Measurements from ENCODE around the gene KMT2B.
"Not testable (repeated sequence)": the region's sequence is repeated elsewhere in the genome, so short reads cannot be mapped to it uniquely, and the experiment has no call there.

The KMT2B gene

DNA sequence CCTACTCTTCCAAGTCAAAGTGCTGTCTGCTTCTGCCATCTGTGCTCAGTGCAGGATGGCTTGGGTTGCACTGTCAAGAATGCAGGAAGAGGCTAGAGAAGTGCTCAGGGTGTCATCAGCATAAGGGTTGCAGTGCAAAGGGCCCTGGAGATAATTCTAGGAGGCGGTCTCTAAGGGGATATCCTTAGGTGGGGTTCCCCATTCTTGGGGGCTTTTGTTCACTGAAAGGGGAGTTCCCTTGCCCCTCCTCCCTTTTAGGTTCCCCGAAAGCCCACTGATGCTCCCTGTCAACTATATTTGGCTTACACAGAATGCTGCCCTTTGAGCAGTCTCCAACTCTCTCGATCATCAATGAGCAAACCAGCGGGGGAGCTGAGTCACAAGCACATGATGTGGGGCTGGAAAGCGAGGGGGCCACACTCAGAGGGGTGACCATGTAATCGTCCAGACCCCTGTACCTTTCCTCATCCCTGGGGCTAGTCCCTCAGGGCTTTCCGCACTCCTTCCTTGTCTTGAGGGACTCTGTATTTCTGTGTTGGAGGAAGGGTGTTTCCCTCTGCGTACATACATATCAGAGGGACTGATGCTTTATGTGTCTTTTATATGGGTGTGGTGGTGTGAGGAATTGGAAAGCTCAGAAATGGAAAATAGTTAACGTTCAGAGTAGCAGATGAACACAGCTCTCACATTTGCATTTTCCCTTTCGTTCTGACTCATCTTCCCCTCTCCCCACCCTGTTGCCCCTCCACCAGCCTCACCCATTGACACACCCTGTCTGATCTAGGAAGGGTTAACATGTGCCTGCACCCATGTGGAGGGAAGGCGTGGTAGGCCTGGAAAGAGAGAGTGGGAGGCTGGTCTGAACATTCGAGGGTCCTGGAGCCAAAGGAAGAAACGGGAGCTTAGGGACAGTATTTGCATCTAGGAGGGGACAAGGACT is 6.7 kb upstream of the KMT2B start:
- peak in 1 of 2 donors; percentile 29 for DNase-seq (ENCODE audit: low read depth in 1 of 2, low spot score in 1 of 2)

DNA sequence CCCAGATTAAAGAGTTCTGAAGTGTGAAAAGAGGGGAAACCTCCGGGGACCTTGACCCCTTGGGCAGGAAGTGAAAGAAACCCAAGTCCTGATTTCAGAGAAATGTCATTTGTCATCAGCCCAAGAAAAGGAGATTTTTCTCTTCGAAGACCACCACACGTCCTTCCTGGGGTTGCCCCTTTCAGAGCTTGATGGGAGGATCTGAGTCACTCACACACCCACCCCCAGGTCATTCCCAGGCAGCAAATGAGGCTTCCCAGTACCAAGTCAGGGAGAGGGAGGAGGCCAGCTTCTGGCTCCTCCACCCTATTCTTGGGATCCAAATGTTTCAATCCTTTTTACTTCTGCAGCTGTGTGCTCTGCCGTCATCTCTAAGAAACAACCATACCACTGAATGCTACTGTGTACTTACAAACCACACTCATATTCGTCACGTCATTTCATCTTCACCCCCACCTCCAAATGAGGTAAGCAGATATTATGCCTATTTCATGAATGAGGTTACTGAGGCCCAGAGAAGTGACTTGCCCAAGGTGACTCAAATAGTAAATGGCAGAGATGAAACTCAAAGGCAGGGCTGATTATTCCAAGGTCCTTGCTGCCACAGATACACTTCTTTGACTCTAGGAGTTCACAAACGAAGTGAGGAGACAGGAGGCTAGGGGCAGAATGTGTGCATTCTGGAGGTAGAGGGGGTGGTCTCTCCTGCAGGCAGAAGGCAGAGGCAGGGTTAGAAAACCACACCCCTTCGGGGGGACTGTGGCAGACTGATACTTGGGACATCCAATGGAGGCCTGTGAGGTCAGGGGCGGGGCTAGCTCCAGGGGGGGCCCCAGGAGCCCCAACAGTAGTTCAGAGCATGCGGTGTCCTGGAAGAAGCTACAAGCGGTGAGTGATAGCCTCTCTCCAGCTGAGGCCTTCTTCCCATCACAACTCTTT is 5.0 kb upstream of the KMT2B start:
- peak in 1 of 2 donors; percentile 28 for DNase-seq (ENCODE audit: low read depth in 1 of 2, low spot score in 1 of 2)

DNA sequence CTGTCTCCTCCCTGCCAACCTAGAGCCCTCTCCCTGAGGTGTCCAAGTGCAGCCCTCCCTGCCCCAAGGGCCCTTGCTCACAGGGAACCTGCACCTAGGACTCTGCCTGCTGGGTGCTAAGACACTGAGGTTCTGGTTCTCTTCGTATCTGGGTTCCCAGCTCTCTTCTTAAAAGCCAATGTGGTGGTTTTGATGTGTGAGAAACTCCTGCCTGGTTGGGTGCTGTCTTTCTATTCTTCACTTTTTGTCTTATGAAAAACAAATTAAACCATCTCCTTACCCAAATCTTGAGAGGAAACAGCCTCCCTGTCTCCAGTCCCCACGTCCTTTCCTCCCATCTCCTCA is 4.3 kb upstream of the KMT2B start:
- DNase-seq (ENCODE audit: low read depth in 1 of 2, low spot score in 1 of 2) = no peak

DNA sequence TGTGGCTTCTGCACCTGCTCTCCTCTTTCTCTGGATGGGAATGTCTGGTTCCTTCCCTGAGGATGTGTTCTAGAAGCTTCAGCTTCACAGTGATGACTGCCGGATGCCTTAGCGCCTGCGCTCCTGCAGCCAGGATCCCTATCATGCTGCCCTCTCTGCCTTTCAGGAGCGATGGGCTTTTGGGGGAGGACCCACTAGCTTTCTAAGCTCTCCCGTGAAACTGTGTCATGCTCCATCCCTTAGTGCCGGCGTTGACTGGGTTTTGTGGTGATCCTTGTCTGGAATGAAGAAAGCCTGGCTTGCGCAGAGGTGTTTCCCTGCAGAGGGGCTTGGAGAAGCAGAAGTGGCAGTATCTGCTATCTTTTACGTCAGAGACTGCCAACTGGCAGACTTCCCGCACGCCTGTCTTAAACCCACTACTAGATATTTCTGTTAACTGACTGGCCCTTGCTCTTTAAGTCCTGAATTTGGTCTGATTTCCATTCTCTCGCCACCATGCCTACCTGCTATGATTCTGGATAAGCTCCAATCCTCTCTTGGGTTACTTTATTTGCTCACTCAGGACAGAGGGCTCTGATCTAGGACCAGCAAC is 3.8 kb upstream of the KMT2B start:
- DNase-seq (ENCODE audit: low read depth in 1 of 2, low spot score in 1 of 2) = no peak

DNA sequence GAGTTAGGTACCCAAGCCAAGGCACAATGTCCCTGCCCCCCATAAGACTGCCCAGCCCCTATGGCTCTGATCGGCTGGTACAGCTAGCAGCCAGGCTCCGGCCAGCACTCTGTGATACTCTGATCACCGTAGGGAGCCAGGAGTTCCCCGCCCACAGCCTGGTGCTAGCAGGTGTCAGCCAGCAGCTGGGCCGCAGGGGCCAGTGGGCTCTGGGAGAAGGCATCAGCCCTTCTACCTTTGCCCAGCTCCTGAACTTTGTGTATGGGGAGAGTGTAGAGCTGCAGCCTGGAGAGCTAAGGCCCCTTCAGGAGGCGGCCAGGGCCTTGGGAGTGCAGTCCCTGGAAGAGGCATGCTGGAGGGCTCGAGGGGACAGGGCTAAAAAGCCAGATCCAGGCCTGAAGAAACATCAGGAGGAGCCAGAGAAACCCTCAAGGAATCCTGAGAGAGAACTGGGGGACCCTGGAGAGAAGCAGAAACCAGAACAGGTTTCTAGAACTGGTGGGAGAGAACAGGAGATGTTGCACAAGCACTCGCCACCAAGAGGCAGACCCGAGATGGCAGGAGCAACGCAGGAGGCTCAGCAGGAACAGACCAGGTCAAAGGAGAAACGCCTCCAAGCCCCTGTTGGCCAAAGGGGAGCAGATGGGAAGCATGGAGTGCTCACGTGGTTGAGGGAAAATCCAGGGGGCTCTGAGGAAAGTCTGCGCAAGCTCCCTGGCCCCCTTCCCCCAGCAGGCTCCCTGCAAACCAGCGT is 3.0 kb upstream of the KMT2B start:
- no peak for DNase-seq (ENCODE audit: low read depth in 1 of 2, low spot score in 1 of 2)

DNA sequence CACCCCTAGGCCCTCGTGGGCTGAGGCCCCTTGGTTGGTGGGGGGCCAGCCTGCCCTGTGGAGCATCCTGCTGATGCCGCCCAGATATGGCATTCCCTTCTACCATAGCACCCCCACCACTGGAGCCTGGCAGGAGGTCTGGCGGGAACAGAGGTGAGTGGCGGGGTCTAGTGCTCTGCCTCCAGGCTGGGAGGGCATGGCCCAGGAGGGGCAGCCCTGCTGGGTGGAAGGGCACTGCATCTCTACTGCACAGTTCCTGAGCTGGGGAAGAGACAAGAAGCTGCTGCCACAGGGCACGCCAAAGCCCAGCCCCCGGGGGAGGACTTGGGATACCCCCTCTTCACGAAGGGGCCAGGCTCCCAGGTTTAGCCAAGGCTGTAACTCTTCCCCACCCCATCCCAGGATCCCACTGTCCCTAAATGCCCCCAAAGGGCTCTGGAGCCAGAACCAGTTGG is 2.4 kb upstream of the KMT2B start:
- no peak for DNase-seq (ENCODE audit: low read depth in 1 of 2, low spot score in 1 of 2)

DNA sequence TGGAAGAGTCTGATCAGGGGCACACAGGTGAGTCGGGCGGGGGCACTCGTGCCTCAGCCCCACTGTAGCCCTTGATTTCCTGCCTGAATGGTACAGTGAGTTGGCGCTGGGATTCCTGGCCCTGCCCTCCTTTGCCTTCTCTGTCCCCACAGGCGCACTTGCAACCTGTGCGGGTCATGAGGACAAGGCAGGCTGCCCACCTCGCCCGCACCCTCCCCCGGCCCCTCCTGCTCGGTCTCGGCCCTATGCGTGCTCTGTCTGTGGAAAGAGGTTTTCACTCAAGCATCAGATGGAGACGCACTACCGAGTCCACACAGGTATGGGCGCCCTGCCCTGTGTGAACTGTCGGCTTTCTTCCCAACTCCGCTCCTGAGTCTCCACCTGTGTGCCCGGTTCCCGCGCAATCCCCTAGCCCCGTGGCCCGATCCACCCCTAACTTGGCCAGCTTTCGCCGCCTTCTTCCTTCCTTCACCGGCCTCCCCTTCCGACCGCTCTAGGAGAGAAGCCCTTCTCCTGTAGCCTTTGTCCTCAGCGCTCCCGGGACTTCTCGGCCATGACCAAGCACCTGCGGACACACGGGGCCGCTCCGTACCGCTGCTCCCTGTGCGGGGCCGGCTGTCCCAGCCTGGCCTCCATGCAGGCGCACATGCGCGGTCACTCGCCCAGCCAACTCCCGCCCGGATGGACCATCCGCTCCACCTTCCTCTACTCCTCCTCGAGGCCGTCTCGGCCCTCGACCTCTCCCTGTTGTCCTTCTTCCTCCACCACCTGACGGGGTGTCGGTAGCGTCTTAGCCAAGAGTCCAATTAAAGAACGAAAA is 1.6 kb upstream of the KMT2B start:
- DNase-seq (ENCODE audit: low read depth in 1 of 2, low spot score in 1 of 2) = no peak

DNA sequence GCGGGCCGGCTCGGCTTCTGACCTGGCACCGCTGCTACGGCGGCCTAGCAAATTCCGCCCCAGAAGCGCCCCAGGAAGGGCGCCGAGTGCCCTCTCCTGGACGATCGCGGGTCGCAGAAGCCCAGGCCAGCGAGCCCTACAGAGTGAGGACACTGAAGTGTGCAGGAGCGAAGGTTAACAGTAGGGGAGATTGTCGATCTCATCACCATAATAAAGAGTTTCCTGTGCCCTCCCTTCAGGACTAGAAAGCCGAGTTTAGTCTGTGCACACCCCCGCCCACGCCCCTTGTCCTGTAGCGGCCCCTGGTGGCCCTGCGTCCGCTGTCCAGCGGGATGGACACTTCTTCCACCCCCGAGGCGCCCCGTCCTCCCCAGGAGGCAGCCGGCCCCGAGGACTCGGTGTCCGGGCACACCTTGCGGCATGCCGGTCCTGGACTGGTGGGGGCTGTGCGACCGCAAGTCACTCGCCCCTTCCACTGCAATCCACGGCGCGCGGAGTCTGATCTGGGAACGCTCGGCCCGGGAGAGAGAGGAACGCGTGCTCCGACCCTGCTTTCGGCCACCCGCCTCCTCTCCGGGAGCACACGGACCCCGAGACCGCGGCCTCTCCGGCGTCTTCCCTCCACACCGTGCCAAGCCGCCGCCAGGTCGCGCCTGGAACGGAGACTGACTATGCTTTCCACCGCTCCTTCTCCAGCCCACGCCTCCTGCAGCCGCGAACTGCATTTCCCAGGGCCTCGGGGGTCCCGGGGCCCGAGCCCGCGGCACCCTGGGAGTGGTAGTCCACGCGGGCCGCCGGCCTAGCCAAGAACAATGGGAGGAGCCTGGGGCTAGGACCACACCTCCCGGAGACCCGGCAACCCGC is 770 bp upstream of the KMT2B start:
- peak; percentile 92 to 95 for DNase-seq (ENCODE audit: low read depth in 1 of 2, low spot score in 1 of 2)

DNA sequence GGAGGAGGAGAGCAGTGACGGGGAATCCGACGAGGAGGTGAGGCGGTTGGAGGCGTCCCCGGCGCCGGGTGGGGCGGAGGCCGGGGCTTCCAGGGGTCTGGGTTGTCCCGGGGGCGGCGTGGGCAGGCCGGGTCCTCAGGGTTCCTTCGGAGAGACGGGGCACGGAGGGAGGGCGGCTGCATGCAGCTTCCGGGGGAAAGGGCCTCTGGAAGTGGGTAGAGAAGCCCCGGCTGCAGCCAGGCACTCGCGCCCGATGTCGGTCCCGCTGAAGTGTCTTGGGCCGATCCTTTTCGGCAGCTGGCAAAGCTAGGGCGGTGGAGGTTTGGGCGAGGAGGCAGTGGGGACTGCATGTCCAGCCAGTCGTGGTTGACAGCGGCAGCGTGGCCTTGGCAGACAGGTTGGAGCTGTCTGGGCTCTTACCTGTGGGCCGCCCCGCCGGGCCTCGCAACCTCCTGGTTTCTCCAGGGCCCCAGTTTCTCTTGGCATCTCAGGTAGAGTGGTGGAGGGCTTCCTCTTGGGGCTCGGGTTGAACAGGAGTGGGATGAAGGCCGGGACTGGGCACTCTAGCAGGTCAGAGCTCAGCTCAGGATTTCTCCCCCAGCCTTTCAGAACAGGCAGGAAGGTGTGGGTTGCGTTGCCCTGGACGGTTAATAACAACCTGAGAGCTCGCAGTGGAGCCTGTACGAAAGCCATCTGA is 690 bp downstream of the KMT2B start:
- DNase-seq (ENCODE audit: low read depth in 1 of 2, low spot score in 1 of 2) = peak; percentile 22 to 37

DNA sequence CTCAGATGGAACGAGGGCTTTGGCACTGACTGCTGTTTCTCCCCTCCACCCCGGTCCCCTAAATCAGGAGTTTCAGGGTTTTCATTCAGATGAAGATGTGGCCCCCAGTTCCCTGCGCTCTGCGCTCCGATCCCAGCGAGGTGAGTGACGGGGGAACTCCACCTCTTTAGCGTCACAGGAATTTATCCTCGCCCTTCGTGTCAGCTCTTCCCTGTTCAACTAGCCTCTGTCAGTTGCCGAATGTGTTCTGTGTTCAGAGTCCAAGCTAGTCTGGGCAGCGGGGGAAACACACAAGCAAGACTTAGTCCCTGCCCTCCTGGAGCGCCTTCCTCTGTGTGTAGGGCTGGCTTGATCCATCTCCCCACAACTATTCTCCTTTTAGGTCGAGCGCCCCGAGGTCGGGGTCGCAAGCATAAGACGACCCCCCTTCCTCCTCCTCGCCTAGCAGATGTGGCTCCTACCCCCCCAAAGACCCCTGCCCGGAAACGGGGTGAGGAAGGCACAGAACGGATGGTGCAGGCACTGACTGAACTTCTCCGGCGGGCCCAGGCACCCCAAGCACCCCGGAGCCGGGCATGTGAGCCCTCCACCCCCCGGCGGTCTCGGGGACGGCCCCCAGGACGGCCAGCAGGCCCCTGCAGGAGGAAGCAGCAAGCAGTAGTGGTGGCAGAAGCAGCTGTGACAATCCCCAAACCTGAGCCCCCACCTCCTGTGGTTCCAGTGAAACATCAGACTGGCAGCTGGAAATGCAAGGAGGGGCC is 1.8 kb downstream of the KMT2B start:
- DNase-seq (ENCODE audit: low read depth in 1 of 2, low spot score in 1 of 2) = no peak

DNA sequence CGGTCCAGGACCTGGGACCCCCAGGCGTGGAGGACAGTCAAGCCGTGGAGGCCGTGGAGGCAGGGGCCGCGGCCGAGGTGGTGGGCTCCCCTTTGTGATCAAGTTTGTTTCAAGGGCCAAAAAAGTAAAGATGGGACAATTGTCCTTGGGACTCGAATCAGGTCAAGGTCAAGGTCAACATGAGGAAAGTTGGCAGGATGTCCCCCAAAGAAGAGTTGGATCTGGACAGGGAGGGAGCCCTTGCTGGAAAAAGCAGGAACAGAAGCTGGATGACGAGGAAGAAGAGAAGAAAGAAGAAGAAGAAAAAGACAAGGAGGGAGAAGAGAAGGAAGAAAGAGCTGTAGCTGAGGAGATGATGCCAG is 2.3 kb downstream of the KMT2B start:
- DNase-seq (ENCODE audit: low read depth in 1 of 2, low spot score in 1 of 2) = no peak

DNA sequence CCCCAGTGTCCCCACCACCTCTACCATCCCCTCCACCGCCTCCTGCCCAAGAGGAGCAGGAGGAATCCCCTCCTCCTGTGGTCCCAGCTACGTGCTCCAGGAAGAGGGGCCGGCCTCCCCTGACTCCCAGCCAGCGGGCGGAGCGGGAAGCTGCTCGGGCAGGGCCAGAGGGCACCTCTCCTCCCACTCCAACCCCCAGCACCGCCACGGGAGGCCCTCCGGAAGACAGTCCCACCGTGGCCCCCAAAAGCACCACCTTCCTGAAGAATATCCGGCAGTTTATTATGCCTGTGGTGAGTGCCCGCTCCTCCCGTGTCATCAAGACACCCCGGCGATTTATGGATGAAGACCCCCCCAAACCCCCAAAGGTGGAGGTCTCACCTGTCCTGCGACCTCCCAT is 2.8 kb downstream of the KMT2B start:
- DNase-seq (ENCODE audit: low read depth in 1 of 2, low spot score in 1 of 2) = no peak

DNA sequence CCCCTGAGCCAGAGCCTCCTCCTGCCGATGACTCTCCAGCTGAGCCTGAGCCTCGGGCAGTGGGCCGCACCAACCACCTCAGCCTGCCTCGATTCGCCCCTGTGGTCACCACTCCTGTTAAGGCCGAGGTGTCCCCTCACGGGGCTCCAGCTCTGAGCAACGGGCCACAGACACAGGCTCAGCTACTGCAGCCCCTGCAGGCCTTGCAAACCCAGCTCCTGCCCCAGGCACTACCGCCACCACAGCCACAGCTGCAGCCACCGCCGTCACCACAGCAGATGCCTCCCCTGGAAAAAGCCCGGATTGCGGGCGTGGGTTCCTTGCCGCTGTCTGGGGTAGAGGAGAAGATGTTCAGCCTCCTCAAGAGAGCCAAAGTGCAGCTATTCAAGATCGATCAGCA is 3.6 kb downstream of the KMT2B start:
- no peak for DNase-seq (ENCODE audit: low read depth in 1 of 2, low spot score in 1 of 2)

DNA sequence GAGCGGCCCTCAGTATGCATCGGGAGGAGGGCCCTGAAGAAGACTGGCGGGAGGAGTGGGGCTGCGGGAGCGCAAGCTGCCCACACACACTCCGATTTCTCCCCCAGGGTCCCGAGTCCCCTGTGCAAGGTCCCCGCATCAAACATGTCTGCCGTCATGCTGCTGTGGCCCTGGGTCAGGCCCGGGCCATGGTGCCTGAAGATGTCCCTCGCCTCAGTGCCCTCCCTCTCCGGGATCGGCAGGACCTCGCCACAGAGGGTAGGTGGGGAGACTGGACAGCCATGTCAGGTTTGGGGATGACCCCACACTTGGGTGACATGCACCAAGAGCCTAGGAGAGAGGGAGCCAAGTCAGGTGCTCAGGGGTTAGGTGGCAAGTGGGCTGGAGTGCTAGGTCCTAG is 4.7 kb downstream of the KMT2B start:
- DNase-seq (ENCODE audit: low read depth in 1 of 2, low spot score in 1 of 2) = no peak

DNA sequence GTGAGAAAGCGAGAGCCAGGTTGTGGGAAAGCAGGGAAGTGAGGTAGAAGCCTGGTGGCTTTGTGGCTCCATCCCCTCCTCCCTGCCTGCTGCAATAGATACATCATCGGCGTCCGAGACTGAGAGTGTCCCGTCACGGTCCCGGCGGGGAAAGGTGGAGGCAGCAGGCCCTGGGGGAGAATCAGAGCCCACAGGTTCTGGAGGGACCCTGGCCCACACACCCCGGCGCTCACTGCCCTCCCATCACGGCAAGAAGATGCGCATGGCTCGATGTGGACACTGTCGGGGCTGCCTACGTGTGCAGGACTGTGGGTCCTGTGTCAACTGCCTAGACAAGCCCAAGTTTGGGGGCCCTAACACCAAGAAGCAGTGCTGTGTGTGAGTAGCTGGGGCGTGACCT is 5.1 kb downstream of the KMT2B start:
- no peak for DNase-seq (ENCODE audit: low read depth in 1 of 2, low spot score in 1 of 2)

DNA sequence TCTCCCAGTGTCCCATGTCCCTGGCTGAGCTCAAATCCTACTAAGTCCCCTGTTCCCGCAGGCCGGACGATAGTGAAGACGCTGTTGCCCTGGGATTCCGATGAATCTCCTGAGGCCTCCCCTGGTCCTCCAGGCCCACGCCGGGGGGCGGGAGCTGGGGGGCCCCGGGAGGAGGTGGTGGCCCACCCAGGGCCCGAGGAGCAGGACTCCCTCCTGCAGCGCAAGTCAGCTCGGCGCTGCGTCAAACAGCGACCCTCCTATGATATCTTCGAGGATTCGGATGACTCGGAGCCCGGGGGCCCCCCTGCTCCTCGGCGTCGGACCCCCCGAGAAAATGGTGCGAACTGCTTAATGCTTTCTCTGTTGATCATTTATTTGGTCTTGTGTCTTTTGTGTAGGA is 5.9 kb downstream of the KMT2B start:
- no peak for DNase-seq (ENCODE audit: low read depth in 1 of 2, low spot score in 1 of 2)

DNA sequence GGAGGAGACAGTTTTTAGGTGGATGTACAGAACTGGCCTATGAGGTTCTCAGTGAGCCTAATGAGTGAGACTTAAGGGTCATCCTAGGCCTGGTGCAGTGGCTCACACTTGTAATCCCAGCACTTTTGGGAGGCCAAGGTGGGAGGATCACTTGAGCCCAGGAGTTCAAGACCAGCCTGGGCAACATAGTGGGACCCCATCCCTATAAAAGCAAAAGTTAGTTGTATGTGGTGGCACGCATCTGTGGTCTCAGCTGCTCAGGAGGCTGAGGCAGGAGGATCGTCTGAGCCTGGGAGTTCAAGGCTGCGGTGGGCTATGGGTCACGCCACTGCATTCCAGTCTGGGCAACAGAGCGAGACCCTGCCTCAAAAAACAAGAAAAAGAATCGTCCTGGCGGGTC is 6.3 kb downstream of the KMT2B start:
- not testable (repeated sequence) for DNase-seq (ENCODE audit: low read depth in 1 of 2, low spot score in 1 of 2)

DNA sequence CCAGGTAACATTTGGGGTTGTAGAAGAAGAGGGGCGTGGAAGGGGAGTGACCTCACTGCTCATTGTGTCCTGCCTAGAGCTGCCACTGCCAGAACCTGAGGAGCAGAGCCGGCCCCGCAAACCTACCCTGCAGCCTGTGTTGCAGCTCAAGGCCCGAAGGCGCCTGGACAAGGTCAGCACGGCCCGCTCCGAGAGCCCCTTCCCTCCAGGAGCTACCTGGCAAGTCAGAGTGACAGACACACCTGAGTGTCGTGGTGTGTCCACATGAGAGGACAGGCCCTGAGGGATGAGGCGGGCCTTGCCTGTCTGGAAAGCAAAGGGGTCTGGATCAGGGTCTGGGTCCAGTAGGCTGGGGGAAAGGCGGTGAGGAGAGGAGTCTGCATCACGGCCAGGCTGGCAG is 6.8 kb downstream of the KMT2B start:
- DNase-seq (ENCODE audit: low read depth in 1 of 2, low spot score in 1 of 2) = no peak

Measured in activated T-helper 1 cell treated with anti-CD3 and anti-CD28 coated beads, Interleukin-2, amount 50 U/mL, for 16 hours (primary cell).